SK-N-MC (cell line): Measurements from ENCODE around the gene SYNGAP1.

Experiments
- EZH2 ChIP-seq: fragments of 200-600 bp; sonication (generic); IDR thresholded peaks from one replicate; pipeline ENCODE4 v1.6.1; 2017; ENCODE audit warnings: antibody characterized with exemption
- POLR2AphosphoS5 ChIP-seq: IDR thresholded peaks from 2 replicates; pipeline ENCODE4 v1.6.1; 2012; ENCODE audit warnings: mild to moderate bottlenecking, low read depth, low read length, borderline replicate concordance

- TF ChIP-seq EZH2 (no peak), POLR2AphosphoS5 (no peak)
Measured at GRCh38 chr6:33377171-33377570, 42.7 kb upstream of the SYNGAP1 start.
